Measurements from ENCODE around the gene PLBD1.

The PLBD1 gene

GRCh38 chr12:14548609-14549008 lies 19.1 kb downstream of the PLBD1 start:
- TF ChIP-seq CTCF (conservative IDR thresholded peaks at IDR 0.05; ENCODE audit: low read depth), result no peak
- CTCF ChIA-PET, result no interaction called here
- no peak for DNase-seq (ENCODE audit: low spot score)
- POLR2A ChIA-PET (ENCODE audit: low non-redundant PET), result no interaction called here
- no peak overlapping the region for H3K27ac ChIP-seq

GRCh38 chr12:14547571-14547970 lies 20.1 kb downstream of the PLBD1 start:
- DNase-seq (ENCODE audit: low spot score), result no peak
- H3K27ac ChIP-seq, result no peak overlapping the region
- POLR2A ChIA-PET (ENCODE audit: low non-redundant PET), result no interaction called here
- TF ChIP-seq CTCF (conservative IDR thresholded peaks at IDR 0.05; ENCODE audit: low read depth), result no peak
- CTCF ChIA-PET, result no interaction called here

DNA sequence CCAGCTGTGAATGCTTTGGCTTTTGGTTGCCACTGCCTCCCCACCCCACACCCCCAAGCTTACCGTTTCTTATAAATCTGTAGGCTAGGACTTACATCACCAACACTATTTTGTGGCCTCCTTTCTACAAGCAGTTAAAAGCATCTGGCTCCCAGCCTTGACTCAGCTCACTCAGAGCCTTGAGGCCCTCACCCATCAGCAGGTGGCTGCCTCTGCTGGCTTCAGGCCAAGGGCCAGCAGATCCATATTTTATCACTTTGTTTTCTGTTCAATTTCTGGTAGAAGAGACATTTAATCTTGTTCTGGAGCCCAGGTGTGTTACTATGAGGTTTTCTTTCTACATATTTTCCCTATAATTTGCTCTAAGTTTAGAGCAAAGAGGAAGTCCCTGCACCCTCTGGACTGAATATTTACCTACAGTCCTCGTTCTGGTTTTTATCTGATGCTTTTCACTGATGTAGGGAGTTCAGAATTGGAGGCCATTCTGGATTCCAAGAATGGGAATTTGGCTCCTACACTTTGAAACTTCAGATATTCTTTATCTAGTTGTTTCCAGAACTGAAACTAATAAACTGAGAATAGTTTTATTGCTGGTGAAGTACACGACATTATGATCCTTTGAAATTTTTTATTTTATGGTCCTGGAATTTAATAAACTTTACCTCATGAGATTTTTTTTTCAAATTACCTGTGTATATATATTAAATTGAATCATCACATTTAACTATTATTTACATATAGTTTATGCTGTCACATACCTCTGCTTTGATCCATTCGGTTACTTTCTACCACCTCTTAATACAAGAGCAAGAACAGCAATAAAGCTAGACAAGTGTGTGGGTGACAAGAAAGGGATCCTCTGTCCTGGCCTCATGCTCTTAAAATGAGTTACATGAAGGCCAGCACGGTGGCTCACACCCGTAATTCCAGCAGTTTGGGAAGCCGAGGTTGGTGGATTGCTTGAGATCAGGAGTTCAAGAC lies 22.2 kb downstream of the PLBD1 start:
- no peak for DNase-seq (ENCODE audit: low spot score)
- no peak overlapping the region for H3K27ac ChIP-seq
- ChIA-PET CTCF (no interaction called here), POLR2A (ENCODE audit: low non-redundant PET) (interaction anchor here (0.5 kb wide), 1 partner anchor 306 kb away, joined by 3 read pairs; no protein-coding TSS in a partner anchor)
- no peak for TF ChIP-seq CTCF (conservative IDR thresholded peaks at IDR 0.05; ENCODE audit: low read depth)

- ChIA-PET POLR2A (ENCODE audit: low non-redundant PET) (no interaction called here), CTCF (interaction anchor here (0.6 to 1.0 kb wide), 3 partner anchors 25 to 395 kb away, joined by 3 read pairs; no protein-coding TSS in a partner anchor)
- no peak for TF ChIP-seq CTCF (conservative IDR thresholded peaks at IDR 0.05; ENCODE audit: low read depth)
- no peak overlapping the region for H3K27ac ChIP-seq
- no peak for DNase-seq (ENCODE audit: low spot score)
Measured at GRCh38 chr12:14540801-14541462, 26.8 kb downstream of the PLBD1 start.

DNA sequence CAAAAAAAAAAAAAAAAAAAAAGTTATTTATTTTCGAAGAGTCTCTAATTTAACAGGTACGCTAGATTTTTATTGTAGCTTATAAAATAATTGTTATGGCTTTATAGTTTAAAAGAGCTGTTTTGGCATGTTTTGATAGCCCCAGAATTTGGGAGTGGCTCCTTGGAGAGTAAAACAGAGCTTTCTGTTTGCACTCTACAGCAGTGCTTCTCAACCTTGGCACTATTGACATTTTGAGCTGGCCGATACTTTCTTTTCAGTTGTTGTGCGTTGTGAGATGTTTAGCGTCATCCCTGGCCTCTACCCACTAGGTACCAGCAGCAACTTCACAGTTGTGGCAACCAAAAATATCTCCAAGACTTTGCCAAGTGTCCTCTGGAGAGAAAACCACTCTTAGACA lies 30.6 kb downstream of the PLBD1 start:
- H3K27ac ChIP-seq, result no peak overlapping the region
- ChIA-PET POLR2A (ENCODE audit: low non-redundant PET) (no interaction called here), CTCF (interaction anchor here (0.7 kb wide), 1 partner anchor 162 kb away, joined by 6 read pairs; no protein-coding TSS in a partner anchor)
- no peak for DNase-seq (ENCODE audit: low spot score)
- TF ChIP-seq CTCF (conservative IDR thresholded peaks at IDR 0.05; ENCODE audit: low read depth), result no peak

DNA sequence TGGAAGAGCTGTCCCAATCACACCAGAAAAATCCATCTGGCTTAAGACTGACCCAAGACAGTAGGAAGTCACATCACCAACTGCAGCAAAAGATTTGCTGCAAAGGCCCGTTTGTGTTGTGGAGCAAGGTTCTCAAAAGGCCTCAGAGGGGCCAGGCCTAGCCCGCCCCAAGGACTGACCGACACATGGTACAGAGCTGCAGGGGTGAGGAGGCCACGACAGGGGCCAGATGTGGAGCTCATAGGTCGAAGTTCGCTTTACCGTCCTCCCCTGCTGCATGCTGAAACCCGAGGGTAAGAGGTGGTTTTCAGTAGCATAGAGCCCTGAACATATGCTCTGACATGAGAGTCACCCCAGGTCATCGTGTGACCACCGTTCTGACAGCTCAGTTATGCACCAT lies 35.5 kb downstream of the PLBD1 start:
- no peak overlapping the region for H3K27ac ChIP-seq
- no peak for TF ChIP-seq CTCF (conservative IDR thresholded peaks at IDR 0.05; ENCODE audit: low read depth)
- no peak for DNase-seq (ENCODE audit: low spot score)
- POLR2A ChIA-PET (ENCODE audit: low non-redundant PET), result no interaction called here
- CTCF ChIA-PET, result interaction anchor here (0.6 to 1.0 kb wide), 2 partner anchors 18 to 58 kb away, joined by 3 read pairs; no protein-coding TSS in a partner anchor
